GM19023 (cell line): ENCODE data around the gene ZNF784.

Source experiments
- ATAC-seq: cut with Tn5 transposase; IDR thresholded peaks from one replicate; pipeline ENCODE4 v1.9.1; 2021; ENCODE audit warnings: mild to moderate bottlenecking, moderate library complexity; ENCODE audit not compliant: unreplicated experiment

The ZNF784 gene

DNA sequence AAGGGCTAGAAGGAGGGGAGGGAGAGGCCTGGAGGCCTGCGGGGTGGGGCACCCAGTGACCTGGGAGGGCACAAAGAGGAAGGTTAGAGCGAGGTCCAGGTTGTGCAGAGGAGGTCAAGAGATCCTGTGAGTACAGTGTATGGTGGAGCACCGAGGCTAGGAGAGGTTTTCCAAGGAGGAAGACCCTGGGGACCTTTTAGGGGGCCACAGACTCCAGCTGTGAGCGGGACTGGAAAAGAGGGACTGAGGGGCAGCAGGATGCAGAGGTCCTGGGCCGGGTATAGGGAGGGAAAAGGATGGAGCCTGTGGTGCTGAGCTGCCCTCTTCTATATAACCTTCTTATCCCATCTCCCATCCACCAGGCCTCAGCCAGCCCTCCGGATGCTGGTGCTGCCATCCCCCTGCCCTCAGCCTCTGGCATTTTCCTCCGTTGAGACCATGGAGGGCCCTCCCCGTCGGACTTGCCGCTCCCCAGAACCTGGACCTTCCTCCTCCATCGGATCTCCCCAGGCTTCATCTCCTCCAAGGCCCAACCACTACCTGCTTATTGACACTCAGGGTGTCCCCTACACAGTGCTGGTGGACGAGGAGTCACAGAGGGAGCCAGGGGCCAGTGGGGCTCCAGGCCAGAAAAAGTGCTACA lies 19.9 kb upstream of the ZNF784 start:
- no peak for ATAC-seq

DNA sequence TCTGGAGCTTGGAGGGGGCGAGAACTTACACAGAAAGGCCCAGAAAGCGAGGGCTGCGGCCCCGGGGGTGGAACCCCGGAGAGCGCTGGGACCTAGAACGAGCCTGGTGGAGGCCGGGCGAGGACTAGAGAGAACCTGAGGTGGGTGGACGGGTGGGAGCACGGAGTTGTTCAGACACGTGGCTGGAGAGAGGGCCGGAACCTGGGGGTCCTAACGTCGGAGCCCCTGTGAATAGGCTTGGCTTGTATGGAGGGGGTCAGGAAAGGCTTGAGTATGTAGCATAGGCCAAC lies 19.5 kb upstream of the ZNF784 start:
- ATAC-seq, result no peak

DNA sequence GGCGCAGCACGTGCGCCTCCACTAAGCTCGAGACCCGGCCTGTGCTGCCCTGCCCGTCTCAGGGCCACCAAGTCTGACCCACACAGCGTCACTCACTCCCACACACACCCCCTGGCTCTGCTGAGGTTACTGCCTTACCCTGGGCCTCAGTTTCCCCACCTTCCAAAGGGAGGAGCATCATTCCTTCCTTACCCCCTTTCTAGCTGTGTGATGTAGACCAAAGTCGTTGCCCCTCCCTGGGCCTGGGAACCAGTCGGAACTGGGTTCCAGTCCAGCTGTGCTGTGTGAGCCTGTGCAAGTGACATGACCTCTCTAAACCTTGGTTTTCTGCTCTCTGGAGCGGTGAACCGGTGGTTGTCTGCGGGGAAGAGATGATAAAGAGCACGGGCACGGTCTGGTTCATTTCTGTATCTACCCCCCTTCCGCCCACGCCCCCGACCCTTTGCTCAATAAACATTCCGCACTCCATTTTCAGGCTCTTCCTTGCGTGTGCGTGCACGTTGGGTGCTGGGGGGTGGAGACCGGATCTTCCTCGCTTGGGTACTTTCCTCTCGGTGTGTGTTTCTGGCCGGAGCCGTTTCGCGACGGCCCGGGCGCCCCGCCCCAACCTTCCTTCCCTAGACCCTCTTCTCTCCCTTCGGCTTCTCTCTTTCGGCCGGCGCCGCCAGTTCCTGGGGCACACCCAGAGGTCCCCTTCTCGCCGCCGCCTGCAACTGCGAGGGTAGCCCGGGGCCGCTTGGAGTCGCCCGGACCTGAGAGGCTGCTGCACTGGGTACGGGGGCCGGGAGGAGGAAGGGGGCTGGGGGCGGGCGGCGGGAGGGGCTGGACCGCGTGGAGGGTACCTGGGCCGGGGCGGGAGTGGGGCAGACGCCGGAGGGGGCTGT lies 18.9 kb upstream of the ZNF784 start, which contains the start of gene ZNF581:
Gene ZNF581, plus strand, starts transcription at position 647 of the 884 bp plus-strand sequence. CDS start 923 bp downstream, outside the sequence.
- ATAC-seq, result peak; percentile 32

DNA sequence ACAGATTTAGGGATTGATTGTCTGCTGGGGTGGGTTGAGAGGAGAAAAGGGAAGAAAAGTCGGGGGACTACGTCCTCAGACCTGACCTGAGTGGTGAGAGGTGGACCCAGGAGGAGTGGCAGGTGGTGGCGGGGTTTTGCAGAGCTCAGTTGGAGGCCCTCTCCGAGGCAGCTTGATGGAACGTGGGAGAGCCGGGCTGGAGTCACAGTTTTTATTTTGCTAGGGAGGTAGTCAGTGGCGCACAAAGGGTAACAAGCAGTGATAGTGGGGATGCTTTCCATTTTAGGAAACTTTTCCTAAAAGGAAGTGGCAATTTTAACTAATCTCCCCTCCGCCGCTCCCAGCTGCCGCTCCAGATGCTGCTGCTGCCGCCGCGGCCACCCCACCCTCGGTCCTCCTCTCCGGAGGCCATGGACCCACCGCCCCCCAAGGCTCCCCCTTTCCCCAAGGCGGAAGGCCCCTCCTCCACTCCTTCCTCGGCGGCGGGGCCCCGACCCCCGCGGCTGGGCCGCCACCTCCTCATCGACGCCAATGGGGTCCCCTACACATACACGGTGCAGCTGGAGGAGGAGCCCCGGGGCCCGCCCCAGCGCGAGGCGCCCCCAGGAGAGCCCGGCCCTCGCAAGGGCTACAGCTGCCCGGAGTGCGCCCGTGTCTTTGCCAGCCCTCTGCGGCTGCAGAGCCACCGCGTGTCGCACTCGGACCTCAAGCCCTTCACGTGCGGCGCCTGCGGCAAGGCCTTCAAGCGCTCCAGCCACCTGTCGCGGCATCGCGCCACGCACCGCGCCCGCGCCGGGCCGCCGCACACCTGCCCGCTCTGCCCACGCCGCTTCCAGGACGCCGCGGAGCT lies 18.0 kb upstream of the ZNF784 start:
- no peak for ATAC-seq

GRCh38 chr19:55641426-55642152 lies 17.2 kb upstream of the ZNF784 start:
- no peak for ATAC-seq

DNA sequence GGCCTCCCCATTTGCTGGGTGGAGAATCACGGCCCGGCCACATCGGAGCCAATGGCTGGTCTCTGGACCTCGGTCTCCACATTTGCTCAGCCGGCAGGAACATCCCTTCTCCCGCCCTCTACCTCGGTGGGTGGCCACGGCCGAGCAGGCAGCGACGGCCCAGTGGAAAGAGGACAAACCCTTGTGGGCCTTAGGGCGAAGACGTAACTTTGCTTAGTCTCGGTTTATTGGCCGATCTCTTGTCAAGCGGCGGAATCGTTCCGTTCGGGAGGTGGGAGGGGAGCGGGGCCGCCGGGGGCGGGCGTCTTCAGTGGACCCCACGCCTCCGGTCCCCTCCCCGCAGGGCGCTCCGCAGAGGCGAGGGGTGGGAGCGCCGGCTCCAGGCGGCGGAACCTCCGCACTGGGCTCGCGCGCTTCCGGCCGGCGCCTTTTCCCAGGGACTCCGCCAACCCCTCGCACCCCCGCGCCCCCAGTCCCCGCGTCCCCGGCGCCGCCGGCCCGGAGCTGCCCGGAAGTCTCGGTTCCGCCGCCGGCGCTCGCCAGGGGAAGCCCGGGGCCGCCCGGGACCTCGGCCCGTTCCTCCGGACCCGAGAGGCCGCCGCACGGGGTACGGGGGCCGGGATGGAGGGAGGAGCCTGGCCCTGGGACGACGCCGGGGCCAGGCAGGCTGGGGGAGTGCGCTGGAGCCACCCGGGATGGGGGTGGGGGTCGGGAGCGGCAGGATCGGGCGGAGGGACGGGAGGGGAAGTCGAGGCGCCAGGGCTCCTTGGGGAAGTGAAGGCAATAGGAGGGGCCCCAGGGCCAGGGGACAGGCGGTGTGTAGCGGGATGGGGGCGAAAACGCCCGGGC lies 16.4 kb upstream of the ZNF784 start, which contains the start of gene ZNF580:
Gene ZNF580, plus strand, starts transcription at position 426 of the 849 bp plus-strand sequence. CDS start 1,507 bp downstream, outside the sequence.
- ATAC-seq, result no peak

DNA sequence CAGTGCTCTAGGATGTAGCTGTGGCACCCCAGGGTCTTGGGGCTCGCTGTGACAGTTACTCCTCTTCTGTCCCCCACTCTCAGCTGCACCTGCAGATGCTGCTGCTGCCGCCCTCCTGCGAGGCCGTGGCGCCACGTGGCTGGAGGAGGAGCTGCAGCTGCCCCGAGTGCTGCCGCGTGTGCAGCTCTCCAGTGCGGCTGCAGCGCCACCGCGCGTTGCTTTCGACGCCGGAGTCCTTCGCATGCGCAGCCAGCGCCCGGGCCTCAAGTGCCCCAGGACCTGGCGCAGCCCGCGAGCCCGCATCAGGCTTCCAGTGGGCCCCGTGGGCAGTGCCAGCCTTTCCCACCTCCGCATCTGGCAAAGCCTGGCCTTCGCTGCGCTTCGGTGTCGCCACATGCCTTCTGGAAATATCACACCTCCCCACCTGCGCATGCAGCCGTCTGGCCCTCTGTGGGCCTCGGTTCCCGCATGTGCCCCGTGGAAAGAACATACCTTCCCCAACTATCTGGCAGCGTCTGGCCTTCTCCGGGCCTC lies 15.7 kb upstream of the ZNF784 start:
- ATAC-seq, result no peak

GRCh38 chr19:55638864-55639359 lies 14.5 kb upstream of the ZNF784 start:
- ATAC-seq, result no peak

DNA sequence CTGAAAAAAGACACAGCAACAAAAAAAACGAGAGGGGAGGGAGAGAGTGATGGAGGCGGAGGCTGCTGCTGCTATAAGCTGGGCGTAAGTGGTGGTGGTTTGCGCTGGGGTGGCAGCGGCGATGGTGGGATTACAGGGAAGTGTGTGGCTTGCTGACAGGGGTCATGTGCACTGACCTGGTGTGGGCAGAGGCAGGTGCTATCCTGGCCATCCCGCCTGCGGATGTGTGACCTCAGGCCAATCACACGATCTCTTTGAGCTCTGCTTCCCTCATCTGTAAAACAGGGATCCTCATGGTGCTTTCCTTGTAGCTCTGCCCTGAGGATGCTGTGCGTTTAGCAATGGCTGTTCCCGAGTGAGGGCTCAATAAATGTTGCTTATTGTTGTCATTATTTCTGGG lies 13.2 kb upstream of the ZNF784 start:
- no peak for ATAC-seq

- no peak for ATAC-seq
Observed at GRCh38 chr19:55636723-55637122, 12.4 kb upstream of the ZNF784 start.

GRCh38 chr19:55635856-55636440 lies 11.6 kb upstream of the ZNF784 start:
- no peak for ATAC-seq

DNA sequence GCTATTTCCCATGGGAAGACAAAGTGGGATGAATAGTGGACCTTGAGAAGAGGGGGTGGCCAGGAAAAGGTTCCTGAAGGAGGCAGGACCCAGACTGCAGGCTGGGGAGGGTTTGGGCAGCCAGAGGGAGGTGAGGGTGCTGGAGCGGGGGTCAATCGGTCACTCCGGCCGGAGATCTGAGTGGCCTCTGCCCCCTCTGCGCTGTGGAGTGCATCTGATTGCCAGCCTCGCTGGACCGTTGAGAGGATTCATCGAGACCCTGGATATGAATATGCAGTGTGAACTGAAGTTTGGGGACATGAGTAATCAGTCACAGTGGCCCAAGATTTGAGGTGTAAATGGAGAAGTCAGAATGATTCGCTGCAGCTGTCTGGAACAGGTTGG lies 11.0 kb upstream of the ZNF784 start:
- no peak for ATAC-seq

DNA sequence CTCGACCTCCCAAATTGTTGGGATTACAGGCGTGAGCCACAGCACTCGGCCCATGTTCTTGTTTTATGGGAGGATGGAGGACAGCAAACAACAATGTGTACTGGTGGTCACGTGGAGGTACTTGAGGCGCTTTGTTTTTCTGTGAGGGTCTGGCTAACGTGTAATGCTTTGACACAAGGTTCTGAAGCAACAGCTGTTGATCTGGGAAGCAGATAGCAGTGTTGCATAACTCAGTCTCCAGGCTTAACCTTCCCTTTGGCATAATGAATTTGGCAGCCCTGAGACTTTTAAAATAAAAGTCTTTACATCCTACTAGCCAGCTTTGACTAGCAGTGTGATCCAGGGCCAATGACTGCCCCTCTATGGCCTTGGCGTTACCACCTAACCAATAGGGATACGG lies 9.5 kb upstream of the ZNF784 start:
- ATAC-seq, result no peak

GRCh38 chr19:55632463-55632834 lies 8.1 kb upstream of the ZNF784 start:
- no peak for ATAC-seq

GRCh38 chr19:55626350-55626749 lies 2.0 kb upstream of the ZNF784 start:
- no peak for ATAC-seq

DNA sequence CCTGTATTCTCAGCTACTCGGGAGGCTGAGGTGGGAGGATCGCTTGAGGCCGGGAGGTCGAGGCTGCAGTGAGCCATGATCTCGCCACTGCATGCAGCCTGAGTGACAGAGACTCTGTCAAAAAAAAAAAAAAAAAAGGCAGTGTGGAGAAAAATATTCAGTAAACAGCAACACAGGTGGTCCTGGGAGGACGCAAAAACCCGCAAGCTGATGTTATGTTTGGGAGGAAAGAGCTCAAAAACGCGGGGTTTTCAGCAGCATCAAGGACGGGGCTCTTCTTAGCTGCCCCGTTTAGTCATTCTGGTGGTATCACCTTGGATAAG lies 599 bp upstream of the ZNF784 start:
- ATAC-seq, result no peak

- no peak for ATAC-seq
Observed at GRCh38 chr19:55623561-55623960, 805 bp downstream of the ZNF784 start.

- ATAC-seq, result no peak
Observed at GRCh38 chr19:55623130-55623529, 1.2 kb downstream of the ZNF784 start.

- no peak for ATAC-seq
Observed at GRCh38 chr19:55622242-55622969, 2.0 kb downstream of the ZNF784 start.
